HepG2 (cell line): Measurements from ENCODE around the gene MIDN. TPM values are rescaled to one million over a fixed set of nuclear protein-coding genes. Genes with fewer than 3 reads are reported as not detected.

Experiments used
- BCL6 ChIP-seq: IDR thresholded peaks from 2 replicates; pipeline ENCODE4 v1.6.1; 2016; ENCODE audit warnings: missing genetic modification reagents, missing compliant biosample characterization
- DDIT3 ChIP-seq: sonication (generic); formaldehyde crosslinking; IDR thresholded peaks from 2 replicates; pipeline ENCODE4 v1.4.0; 2020; ENCODE audit warnings: mild to moderate bottlenecking, missing genetic modification reagents
- DMTF1 ChIP-seq: sonication (generic); formaldehyde crosslinking; IDR thresholded peaks from 2 replicates; pipeline ENCODE4 v1.4.0; 2020; ENCODE audit warnings: mild to moderate bottlenecking, missing genetic modification reagents
- ELF3 ChIP-seq: IDR thresholded peaks from 2 replicates; pipeline ENCODE4 v1.6.1; 2016; ENCODE audit warnings: missing genetic modification reagents, missing compliant biosample characterization
- ETV6 ChIP-seq: sonication (generic); formaldehyde crosslinking; conservative IDR thresholded peaks from 2 replicates; pipeline ENCODE4 v1.4.0; 2020; ENCODE audit warnings: missing genetic modification reagents
- GATA4 ChIP-seq: sonication (generic); IDR thresholded peaks from 2 replicates; pipeline ENCODE4 v1.6.1; 2016; ENCODE audit warnings: antibody characterized with exemption, low read depth, borderline replicate concordance
- JUNB ChIP-seq: sonication (generic); formaldehyde crosslinking; IDR thresholded peaks from 2 replicates; pipeline ENCODE4 v1.8.0; 2022; ENCODE audit warnings: missing genetic modification reagents, mild to moderate bottlenecking, borderline replicate concordance
- KDM1A ChIP-seq: IDR thresholded peaks from 2 replicates; pipeline ENCODE4 v1.6.1; 2016; ENCODE audit warnings: missing compliant biosample characterization
- MIXL1 ChIP-seq: IDR thresholded peaks from 2 replicates; pipeline ENCODE4 v1.6.1; 2016
- MTA3 ChIP-seq: sonication (generic); formaldehyde crosslinking; IDR thresholded peaks from 2 replicates; pipeline ENCODE4 v1.4.0; 2020; ENCODE audit warnings: missing genetic modification reagents
- NR2F1 ChIP-seq, 2 experiments: fragments of 450-650 bp in 1 of 2; formaldehyde crosslinking in 1 of 2; IDR thresholded peaks; 2 replicates each; pipeline versions ENCODE4 v1.5.0 to v1.6.1; 2016 to 2020; ENCODE audit warnings: mild to moderate bottlenecking in 1 of 2, missing compliant biosample characterization in 1 of 2, missing genetic modification reagents in 1 of 2, moderate library complexity in 1 of 2
- POGZ ChIP-seq: sonication (generic); formaldehyde crosslinking; IDR thresholded peaks from 2 replicates; pipeline ENCODE4 v1.4.0; 2020; ENCODE audit warnings: mild to moderate bottlenecking, missing genetic modification reagents
- POLR2AphosphoS5 ChIP-seq: IDR thresholded peaks from 2 replicates; pipeline ENCODE4 v1.6.1; 2012; ENCODE audit warnings: low read depth, low read length
- RBM39 ChIP-seq: fragments of 200-400 bp; formaldehyde crosslinking; IDR thresholded peaks from one replicate; pipeline ENCODE4 v1.6.1; 2018; ENCODE audit warnings: antibody characterized with exemption, mild to moderate bottlenecking, low read depth, low read length; ENCODE audit not compliant: poor library complexity, severe bottlenecking
- ZMAT3 ChIP-seq: sonication (generic); formaldehyde crosslinking; conservative IDR thresholded peaks from 2 replicates; pipeline ENCODE4 v1.7.0; 2021; ENCODE audit warnings: missing genetic modification reagents
- ZNF256 ChIP-seq: sonication (generic); formaldehyde crosslinking; conservative IDR thresholded peaks from 2 replicates; pipeline ENCODE4 v1.4.0; 2020; ENCODE audit warnings: missing genetic modification reagents
- ZNF329 ChIP-seq: sonication (generic); formaldehyde crosslinking; IDR thresholded peaks from 2 replicates; pipeline ENCODE4 v1.9.0; 2021; ENCODE audit warnings: low read depth, mild to moderate bottlenecking, missing genetic modification reagents
- ZNF331 ChIP-seq: sonication (generic); formaldehyde crosslinking; IDR thresholded peaks from 2 replicates; pipeline ENCODE4 v1.4.0; 2020; ENCODE audit warnings: missing genetic modification reagents
- ZNF557 ChIP-seq: sonication (generic); formaldehyde crosslinking; IDR thresholded peaks from 2 replicates; pipeline ENCODE4 v1.4.0; 2020; ENCODE audit warnings: missing genetic modification reagents
- ZNF709 ChIP-seq: sonication (generic); formaldehyde crosslinking; IDR thresholded peaks from 2 replicates; pipeline ENCODE4 v1.5.0; 2020; ENCODE audit warnings: mild to moderate bottlenecking, missing genetic modification reagents
- ZNF782 ChIP-seq: sonication (generic); formaldehyde crosslinking; IDR thresholded peaks from 2 replicates; pipeline ENCODE4 v1.4.0; 2020; ENCODE audit warnings: missing genetic modification reagents, mild to moderate bottlenecking, borderline replicate concordance
- ZNF883 ChIP-seq: sonication (generic); formaldehyde crosslinking; IDR thresholded peaks from 2 replicates; pipeline ENCODE4 v1.5.1; 2020; ENCODE audit warnings: mild to moderate bottlenecking, missing genetic modification reagents; ENCODE audit errors: not compliant biosample characterization
- polyA plus RNA-seq, 8 experiments: library from polyadenylated mRNA; depleted of rRNA in 3 of 8; stranded (reverse) in 7 of 8; unstranded in 1 of 8; fragments of >200 nt; fragmentation: Illumina TruSeq in 4 of 8; extraction: Trizol in 4 of 8; gene quantifications; 2 replicates each; pipeline versions ENCODE4 v1.2.1 to v1.2.3, GENCODE V29; 2011 to 2016; ENCODE audit warnings: low read depth in 4 of 8, missing spikeins in 1 of 8, mixed read lengths in 1 of 8; ENCODE audit not compliant: insufficient read depth in 1 of 8
- total RNA-seq, 5 experiments: library from RNA; depleted of rRNA; stranded (reverse); fragments of >200 nt; fragmentation: Illumina TruSeq; extraction: Trizol; gene quantifications; 2 replicates each; pipeline ENCODE4 v1.2.3, GENCODE V29; 2016; ENCODE audit warnings: low read depth in 1 of 5

The MIDN gene
- total and polyA plus RNA-seq, 2 of the 13 experiments (the other 11 are each of a cell fraction or from before 2014, with no cell fraction given): 8.4 to 18.0 TPM

- no peak for TF ChIP-seq ZNF557 (CRISPR knock-in tag)
- no peak for TF ChIP-seq DDIT3
- TF ChIP-seq JUNB (CRISPR knock-in tag): no peak
- 0 out of 2 replicates have a peak, but pooled peaks have one; percentile 14 for TF ChIP-seq ZMAT3 (CRISPR knock-in tag)
- no peak for TF ChIP-seq MIXL1 (CRISPR knock-in tag)
- TF ChIP-seq POGZ (CRISPR knock-in tag): no peak
- no peak for TF ChIP-seq NR2F1 (CRISPR knock-in tag; IDR thresholded peaks at IDR 0.05)
- 0 out of 2 replicates have a peak, but pooled peaks have one; percentile 7 for TF ChIP-seq BCL6 (CRISPR knock-in tag)
- no peak for TF ChIP-seq GATA4
- TF ChIP-seq ZNF329 (CRISPR knock-in tag): no peak
- TF ChIP-seq ZNF256 (CRISPR knock-in tag): no peak
- no peak for TF ChIP-seq KDM1A
- no peak for TF ChIP-seq ELF3
- no peak for TF ChIP-seq ZNF331
- TF ChIP-seq RBM39: peak; percentile 9
- no peak for TF ChIP-seq ZNF709
- TF ChIP-seq POLR2AphosphoS5: no peak
- no peak for TF ChIP-seq ETV6 (CRISPR knock-in tag)
- TF ChIP-seq MTA3: no peak
- TF ChIP-seq ZNF782 (CRISPR knock-in tag): no peak
- TF ChIP-seq DMTF1: no peak
- TF ChIP-seq ZNF883 (CRISPR knock-in tag): no peak
These were observed 1.6 kb downstream of the MIDN start (continued) for GRCh38 chr19:1249990-1250436.
